Activated CD8-positive, alpha-beta T cell treated with anti-CD3 and anti-CD28 coated beads for 36 hours (primary cell): Measurements from ENCODE around the gene BICD1. TPM values are rescaled to one million over a fixed set of nuclear protein-coding genes. Genes with fewer than 3 reads are reported as not detected.

Experiments
- ATAC-seq: fragments of 200-7000 bp; cut with Tn5 transposase; one replicate; pipeline ENCODE4 v1.10.0; 2021; ENCODE audit warnings: mild to moderate bottlenecking, moderate library complexity
- CTCF ChIA-PET: fragments of 350-600 bp; sonication (Branson Sonifier 250); formaldehyde crosslinking; loops from one replicate; lab custom pipeline; 2021; ENCODE audit warnings: antibody characterized with exemption; lab: Charles Lee
- POLR2A ChIA-PET: fragments of 350-600 bp; sonication (Branson Sonifier 250); formaldehyde crosslinking; loops from one replicate; lab custom pipeline; 2021; ENCODE audit warnings: antibody characterized with exemption; lab: Charles Lee
- DNase-seq: peaks from one replicate; pipeline ENCODE4 v3.0.0-alpha.2; 2020
- H3K27ac Mint-ChIP-seq: one replicate; pipeline ENCODE4 v1.8.0; 2021; ENCODE audit warnings: mild to moderate bottlenecking, mixed read lengths
- H3K27me3 Mint-ChIP-seq: one replicate; pipeline ENCODE4 v1.8.0; 2021; ENCODE audit warnings: mixed read lengths
- H3K36me3 Mint-ChIP-seq: one replicate; pipeline ENCODE4 v1.8.0; 2021; ENCODE audit warnings: low read depth, mixed read lengths
- H3K4me1 Mint-ChIP-seq: one replicate; pipeline ENCODE4 v1.8.0; 2021; ENCODE audit warnings: low read depth, mixed read lengths
- H3K4me3 Mint-ChIP-seq: one replicate; pipeline ENCODE4 v1.8.0; 2021; ENCODE audit warnings: mild to moderate bottlenecking, moderate library complexity, mixed read lengths
- H3K9me3 Mint-ChIP-seq: one replicate; pipeline ENCODE4 v1.8.0; 2021; ENCODE audit warnings: mixed read lengths
- CTCF ChIP-seq: fragments of 200-600 bp; IDR thresholded peaks from one replicate; pipeline ENCODE4 v1.8.0; 2022; ENCODE audit warnings: antibody characterized with exemption, mild to moderate bottlenecking
- intact Hi-C: fragments of 100-400 bp; cut with micrococcal nuclease; formaldehyde crosslinking; loops from one replicate; pipeline ENCODE4 v1.10.0; 2022
- total RNA-seq, 2 experiments: library from RNA; stranded (reverse); gene quantifications; one replicate each; pipeline ENCODE4 v1.2.3, GENCODE V29; 2021

Gene BICD1
- total RNA-seq, 2 experiments from 2014 or later = 12.5 to 13.2 TPM

GRCh38 chr12:32242641-32243040, 136.0 kb downstream of the BICD1 start:
- Mint-ChIP-seq H3K36me3 (no peaks in the 10 kb centered on the region), H3K4me3 (no peak overlapping the region), H3K27me3 (no peaks in the 10 kb centered on the region), H3K9me3 (peaks cover 3% of the 10 kb centered on the region), H3K4me1 (no peaks in the 10 kb centered on the region), H3K27ac (no peak overlapping the region)
- POLR2A ChIA-PET = no interaction called here
- CTCF ChIA-PET = interaction anchor here (1.2 kb wide), 1 partner anchor 39 kb away, joined by 4 read pairs; no protein-coding TSS in a partner anchor
- DNase-seq = no peak
- intact Hi-C loops = no loop called here
- no peak for TF ChIP-seq CTCF
- ATAC-seq = no peak

- ATAC-seq = no peak
- CTCF ChIA-PET = no interaction called here
Observed at GRCh38 chr12:32248441-32249140, 141.9 kb downstream of the BICD1 start.

GRCh38 chr12:32249777-32250176, 143.1 kb downstream of the BICD1 start:
- no peaks in the 10 kb centered on the region for H3K4me1 Mint-ChIP-seq
- no peaks in the 10 kb centered on the region for H3K27me3 Mint-ChIP-seq
- H3K27ac Mint-ChIP-seq = no peak overlapping the region
- ChIA-PET CTCF (no interaction called here), POLR2A (no interaction called here)
- no peaks in the 10 kb centered on the region for H3K9me3 Mint-ChIP-seq
- TF ChIP-seq CTCF = no peak
- H3K36me3 Mint-ChIP-seq = peaks cover 2% of the 10 kb centered on the region
- H3K4me3 Mint-ChIP-seq = no peak overlapping the region
- intact Hi-C loops = no loop called here
- ATAC-seq (no peak), DNase-seq (no peak)

More at GRCh38 chr12:32248441-32249140, 141.9 kb downstream of the BICD1 start:
- Mint-ChIP-seq H3K27me3 (no peaks in the 10 kb centered on the region), H3K9me3 (no peaks in the 10 kb centered on the region), H3K4me1 (no peaks in the 10 kb centered on the region), H3K4me3 (no peak overlapping the region), H3K27ac (no peak overlapping the region), H3K36me3 (no peaks in the 10 kb centered on the region)
- no peak for DNase-seq
- intact Hi-C loops = no loop called here
- no peak for TF ChIP-seq CTCF
- POLR2A ChIA-PET = no interaction called here

GRCh38 chr12:32252199-32253073, 145.8 kb downstream of the BICD1 start:
- Mint-ChIP-seq H3K4me3 (no peak overlapping the region), H3K9me3 (no peaks in the 10 kb centered on the region), H3K36me3 (peaks cover 4% of the 10 kb centered on the region), H3K27ac (no peak overlapping the region), H3K4me1 (peaks cover under 1% of the 10 kb centered on the region), H3K27me3 (no peaks in the 10 kb centered on the region)
- DNase-seq = peak; percentile 19
- no peak for ATAC-seq
- POLR2A ChIA-PET = interaction anchor here (0.9 kb wide), 1 partner anchor 193 kb away, joined by 3 read pairs; no protein-coding TSS in a partner anchor
- TF ChIP-seq CTCF = no peak
- CTCF ChIA-PET = interaction anchor here (0.6 to 1.5 kb wide), 4 partner anchors 15 to 593 kb away, joined by 3 to 4 read pairs (median 3); partner anchors contain the start of gene ETFBKMT
- intact Hi-C loops = no loop called here
